GM20000 (cell line): ENCODE measurements around the gene ARAP1.

Experiments
- DNase-seq: peaks from one replicate; pipeline ENCODE4 v3.0.0; 2012; ENCODE audit warnings: low spot score
- CTCF ChIP-seq: IDR thresholded peaks from 2 replicates; pipeline ENCODE4 v1.5.1; 2012; ENCODE audit warnings: mild to moderate bottlenecking, control low read depth; ENCODE audit errors: extremely low read depth, missing control alignments

Gene ARAP1

DNA sequence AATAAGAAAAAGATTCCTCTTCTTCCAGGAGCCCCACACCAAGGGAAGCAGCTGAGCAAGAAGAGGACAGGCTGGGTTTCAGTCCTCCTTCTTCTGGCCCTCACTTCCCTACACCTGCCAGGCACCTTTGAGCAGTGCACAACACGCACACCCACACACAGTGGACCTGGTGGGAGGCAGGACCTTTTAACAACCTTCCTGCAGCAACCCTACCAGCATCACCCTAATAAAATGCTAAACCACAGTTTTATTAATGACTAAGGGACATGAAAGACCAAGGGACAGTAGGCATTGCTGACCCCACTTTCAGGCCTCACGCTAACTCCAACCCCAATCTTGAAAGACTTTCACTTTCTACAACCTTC lies 12.2 kb downstream of the ARAP1 start:
- TF ChIP-seq CTCF: no peak
- no peak for DNase-seq

DNA sequence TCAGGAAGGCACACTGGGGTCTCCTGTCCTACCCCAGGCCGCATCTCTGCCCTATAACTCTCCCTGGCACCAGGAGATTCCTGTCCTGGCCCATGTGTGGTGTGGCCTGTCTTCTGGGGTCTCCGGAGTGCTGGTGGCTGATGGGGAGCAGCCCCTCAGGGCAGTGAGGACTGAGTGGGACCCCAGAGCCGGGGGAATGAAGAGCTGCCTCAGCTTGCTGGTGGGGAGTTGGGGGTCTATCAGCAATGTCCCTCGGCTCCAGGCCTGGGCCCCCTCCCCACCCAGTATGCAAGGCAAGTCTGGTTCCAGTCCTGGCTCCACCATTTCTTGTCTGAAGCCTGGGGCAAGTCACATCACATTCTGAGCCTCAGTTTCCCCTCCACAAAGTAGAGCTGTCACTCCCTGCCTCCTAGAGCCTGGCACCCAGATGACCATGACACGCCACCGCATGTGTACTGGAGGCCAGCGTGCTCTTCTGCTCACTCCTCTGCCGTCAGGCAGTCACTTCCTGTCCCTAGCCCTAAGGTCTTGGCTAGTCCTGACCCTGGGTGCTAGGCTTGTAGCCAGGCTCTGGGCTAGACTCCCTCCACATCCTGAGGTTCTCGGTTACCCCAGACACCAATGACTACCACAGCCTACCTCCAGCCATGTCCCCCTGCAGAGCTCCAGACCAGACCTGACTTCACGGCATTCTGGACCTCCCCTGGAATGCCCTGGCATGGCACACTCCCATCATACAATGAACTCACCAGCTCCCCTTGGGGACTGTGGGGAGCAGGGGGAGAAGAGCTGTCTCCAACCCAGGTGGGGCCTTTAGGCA lies 12.8 kb downstream of the ARAP1 start:
- DNase-seq: no peak
- no peak for TF ChIP-seq CTCF

DNA sequence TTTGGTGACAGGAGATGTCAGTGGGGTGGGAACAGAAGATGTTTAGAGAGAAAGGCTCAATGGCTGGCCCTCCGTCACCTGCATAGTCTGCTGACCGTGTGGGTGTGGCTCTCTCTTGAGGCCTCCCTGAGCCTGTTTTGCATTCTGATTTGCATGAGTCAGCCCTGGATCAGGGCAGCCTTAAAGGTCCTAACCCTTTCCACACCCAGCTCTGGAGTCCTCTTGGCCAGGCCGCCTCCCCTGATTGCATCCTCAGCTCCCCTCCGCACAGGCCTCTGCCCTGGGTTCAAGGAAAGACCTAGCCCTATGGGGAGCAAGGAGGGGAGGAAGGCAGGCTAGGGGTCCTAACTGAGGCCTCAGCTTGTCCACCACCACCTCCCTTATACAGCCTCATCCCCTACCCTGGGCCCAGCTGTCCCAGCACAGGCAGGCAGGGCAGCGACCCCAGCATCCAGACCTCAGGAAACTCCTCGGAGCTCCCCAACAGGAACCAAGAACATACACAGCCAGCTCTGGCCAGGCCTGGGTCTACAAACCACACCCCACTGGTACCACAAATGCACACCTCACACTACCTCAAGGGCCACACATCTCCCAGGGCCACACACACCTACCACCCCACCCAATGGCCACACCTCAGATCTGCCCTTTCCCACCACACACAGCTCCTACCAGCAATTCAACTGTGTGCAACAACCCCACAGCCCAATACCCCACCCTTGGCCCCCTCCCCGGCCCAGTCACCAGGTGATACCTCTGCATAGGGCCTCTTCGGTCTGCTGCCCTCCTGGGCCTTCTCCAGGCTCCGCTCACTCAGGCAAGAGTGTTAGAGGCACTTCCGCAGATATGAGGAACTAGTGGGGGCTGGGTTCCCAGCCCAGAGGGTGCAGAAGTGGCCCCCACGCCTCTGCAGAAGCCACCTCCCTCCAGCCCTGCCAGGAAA lies 13.7 kb downstream of the ARAP1 start:
- no peak for TF ChIP-seq CTCF
- DNase-seq: peak; percentile 68

DNA sequence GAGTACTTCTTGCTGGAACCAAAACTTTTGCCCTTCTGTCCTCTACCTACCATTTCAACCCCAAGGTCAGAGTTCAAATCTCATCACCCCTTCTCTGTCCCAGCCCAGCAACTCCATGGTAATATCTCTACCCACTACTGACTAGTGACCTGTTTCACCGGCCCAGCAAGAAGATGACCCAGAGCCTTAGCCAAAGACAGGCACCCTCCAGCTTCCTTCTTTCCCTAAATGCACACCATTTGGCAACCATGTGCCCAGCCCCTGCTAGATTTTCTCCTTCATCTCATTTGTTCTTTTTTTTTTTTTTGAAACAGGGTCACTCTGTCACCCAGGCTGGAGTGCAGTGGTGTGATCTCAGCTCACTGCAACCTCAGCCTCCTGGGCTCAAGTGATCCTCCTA lies 14.9 kb downstream of the ARAP1 start:
- no peak for TF ChIP-seq CTCF
- DNase-seq: no peak

DNA sequence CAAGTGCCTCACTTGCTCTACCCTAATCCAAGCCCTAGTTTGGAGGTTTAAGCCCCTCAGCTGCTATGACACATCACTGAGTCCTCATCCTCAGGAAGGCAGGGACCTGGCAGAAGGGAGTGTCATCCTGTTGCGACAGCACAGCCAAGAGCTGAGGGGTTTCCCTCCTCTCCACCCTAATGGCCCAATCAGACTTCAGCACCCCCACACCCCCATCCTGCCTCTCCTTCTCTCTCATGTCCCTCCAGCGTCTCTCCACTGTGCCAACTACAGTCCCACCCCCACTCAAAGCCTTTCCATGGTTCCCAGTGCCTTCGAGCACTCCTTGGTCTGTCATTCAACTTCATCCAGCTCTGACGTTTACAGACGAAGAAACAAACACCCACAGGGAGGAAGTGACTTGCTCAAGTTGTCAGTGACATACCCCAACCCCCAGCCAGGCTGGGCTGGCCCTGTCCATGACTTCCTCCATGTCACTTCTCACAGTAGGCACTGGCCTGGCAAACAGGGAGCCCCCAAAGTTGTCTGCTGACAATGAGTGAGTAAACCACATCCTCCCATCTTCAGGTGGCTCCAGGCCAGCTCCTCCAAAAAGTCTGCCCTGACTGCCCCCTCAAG lies 15.6 kb downstream of the ARAP1 start:
- peak; percentile 53 for DNase-seq
- no peak for TF ChIP-seq CTCF

GRCh38 chr11:72735495-72736027 lies 16.6 kb downstream of the ARAP1 start:
- DNase-seq: no peak
- no peak for TF ChIP-seq CTCF
